MCF 10A (cell line): ENCODE measurements around the gene MRRF. TPM values are rescaled to one million over a fixed set of nuclear protein-coding genes. Genes with fewer than 3 reads are reported as not detected.

Source experiments
- BruUV-seq: library from RNA; stranded (reverse); fragments of 400-500 nt; replicated peaks from 2 replicates; lab custom pipeline; 2021; lab: Mats Ljungman, UMichigan
- CTCF ChIA-PET: fragments of 300-600 bp; sonication (Branson Sonifier 250); formaldehyde crosslinking; extraction: SDS; loops from one replicate; lab custom pipeline; 2021; ENCODE audit warnings: antibody characterized with exemption, inconsistent platforms; lab: Yijun Ruan, JAX
- POLR2A ChIA-PET: fragments of 300-600, 350-650 bp; sonication (Branson Sonifier 250); formaldehyde crosslinking; extraction: SDS; loops from one replicate; lab custom pipeline; 2020; ENCODE audit warnings: antibody characterized with exemption, inconsistent platforms; lab: Yijun Ruan, JAX
- DNase-seq: peaks from one replicate; pipeline ENCODE4 v3.0.0-alpha.2; 2018; ENCODE audit not compliant: unreplicated experiment
- H3K27ac Mint-ChIP-seq: one replicate; pipeline ENCODE4 v1.8.0; 2022; ENCODE audit warnings: mild to moderate bottlenecking, low read depth, mixed read lengths; ENCODE audit not compliant: unreplicated experiment
- H3K27me3 Mint-ChIP-seq: one replicate; pipeline ENCODE4 v1.8.0; 2022; ENCODE audit warnings: mixed read lengths; ENCODE audit not compliant: insufficient read depth, unreplicated experiment
- H3K36me3 Mint-ChIP-seq: one replicate; pipeline ENCODE4 v1.8.0; 2022; ENCODE audit warnings: mild to moderate bottlenecking, moderate library complexity, mixed read lengths; ENCODE audit not compliant: insufficient read depth, unreplicated experiment
- H3K4me1 Mint-ChIP-seq: one replicate; pipeline ENCODE4 v1.8.0; 2022; ENCODE audit warnings: mixed read lengths; ENCODE audit not compliant: insufficient read depth, unreplicated experiment
- H3K4me3 Mint-ChIP-seq: one replicate; pipeline ENCODE4 v1.8.0; 2022; ENCODE audit warnings: mild to moderate bottlenecking, moderate library complexity, mixed read lengths; ENCODE audit not compliant: unreplicated experiment
- H3K9me3 Mint-ChIP-seq: one replicate; pipeline ENCODE4 v1.8.0; 2022; ENCODE audit warnings: mixed read lengths; ENCODE audit not compliant: unreplicated experiment
- intact Hi-C: fragments of 100-400 bp; cut with micrococcal nuclease; formaldehyde crosslinking; loops from 2 replicates; pipeline ENCODE4 v1.14.1; 2022
- total RNA-seq: library from RNA; stranded (reverse); gene quantifications from 2 replicates; pipeline ENCODE4 v1.2.3, GENCODE V29; 2022
- TF ChIP-seq, protein P1 (sequence below): fragments of 200-600 bp; IDR thresholded peaks from one replicate; pipeline ENCODE4 v1.8.0; 2022; ENCODE audit warnings: antibody characterized with exemption, mild to moderate bottlenecking; ENCODE audit not compliant: unreplicated experiment

The MRRF gene
- total RNA-seq, 1 experiment from 2014 or later, result 90.3 TPM

- no peaks in the 10 kb centered on the region for H3K36me3 Mint-ChIP-seq
- TF ChIP-seq, protein P1, sequence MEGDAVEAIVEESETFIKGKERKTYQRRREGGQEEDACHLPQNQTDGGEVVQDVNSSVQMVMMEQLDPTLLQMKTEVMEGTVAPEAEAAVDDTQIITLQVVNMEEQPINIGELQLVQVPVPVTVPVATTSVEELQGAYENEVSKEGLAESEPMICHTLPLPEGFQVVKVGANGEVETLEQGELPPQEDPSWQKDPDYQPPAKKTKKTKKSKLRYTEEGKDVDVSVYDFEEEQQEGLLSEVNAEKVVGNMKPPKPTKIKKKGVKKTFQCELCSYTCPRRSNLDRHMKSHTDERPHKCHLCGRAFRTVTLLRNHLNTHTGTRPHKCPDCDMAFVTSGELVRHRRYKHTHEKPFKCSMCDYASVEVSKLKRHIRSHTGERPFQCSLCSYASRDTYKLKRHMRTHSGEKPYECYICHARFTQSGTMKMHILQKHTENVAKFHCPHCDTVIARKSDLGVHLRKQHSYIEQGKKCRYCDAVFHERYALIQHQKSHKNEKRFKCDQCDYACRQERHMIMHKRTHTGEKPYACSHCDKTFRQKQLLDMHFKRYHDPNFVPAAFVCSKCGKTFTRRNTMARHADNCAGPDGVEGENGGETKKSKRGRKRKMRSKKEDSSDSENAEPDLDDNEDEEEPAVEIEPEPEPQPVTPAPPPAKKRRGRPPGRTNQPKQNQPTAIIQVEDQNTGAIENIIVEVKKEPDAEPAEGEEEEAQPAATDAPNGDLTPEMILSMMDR, result peak; percentile 33
- peaks cover 30% of the 10 kb centered on the region for H3K4me1 Mint-ChIP-seq
- ChIA-PET CTCF (interaction anchor here (0.7 to 2.3 kb wide), 5 partner anchors 10 to 86 kb away, joined by 3 to 8 read pairs (median 4); no protein-coding TSS in a partner anchor), POLR2A (no interaction called here)
- no peak overlapping the region for H3K4me3 Mint-ChIP-seq
- H3K9me3 Mint-ChIP-seq, result no peaks in the 10 kb centered on the region
- DNase-seq, result peak; percentile 35
- no peaks in the 10 kb centered on the region for H3K27me3 Mint-ChIP-seq
- H3K27ac Mint-ChIP-seq, result no peak overlapping the region
- BruUV-seq, result no TSS peak
- intact Hi-C loops, result loop anchor here (1.0 kb wide), 1 partner anchor 74 kb away; no protein-coding TSS in a partner anchor
These were observed 114.7 kb downstream of the MRRF start for GRCh38 chr9:122379340-122379739.

GRCh38 chr9:122380293-122380692 is 115.6 kb downstream of the MRRF start:
- POLR2A ChIA-PET, result no interaction called here
- no peak overlapping the region for H3K4me3 Mint-ChIP-seq
- CTCF ChIA-PET, result interaction anchor here (0.6 to 2.3 kb wide), 3 partner anchors 11 to 281 kb away, joined by 3 to 8 read pairs (median 3); no protein-coding TSS in a partner anchor
- no peaks in the 10 kb centered on the region for H3K9me3 Mint-ChIP-seq
- intact Hi-C loops, result no loop called here
- no peaks in the 10 kb centered on the region for H3K27me3 Mint-ChIP-seq
- no peaks in the 10 kb centered on the region for H3K36me3 Mint-ChIP-seq
- H3K4me1 Mint-ChIP-seq, result peaks cover 33% of the 10 kb centered on the region
- no peak overlapping the region for H3K27ac Mint-ChIP-seq
- TF ChIP-seq, protein P1, result no peak
- DNase-seq, result no peak
- no TSS peak for BruUV-seq

Other genes with a start within 250 kb of the MRRF start
- 9.0 and 13.6 TPM in 2 replicates for gene TTLL11, start 171.6 kb upstream of the MRRF start, total RNA-seq
- 52.5 and 58.4 TPM in 2 replicates for gene NDUFA8, start 105.1 kb upstream of the MRRF start, total RNA-seq
- not detected in 2 replicates for gene MORN5, start 105.0 kb upstream of the MRRF start, total RNA-seq
- gene LHX6, start 35.9 kb upstream of the MRRF start, total RNA-seq, result 0.26 TPM in 1 of 2 replicates, not detected in the other
- 39.9 and 44.4 TPM in 2 replicates for gene RBM18, start within 50 bp of the MRRF start, total RNA-seq
- gene PTGS1, start 106.1 kb downstream of the MRRF start, total RNA-seq, result 0.20 and 0.70 TPM in 2 replicates
- gene OR1J1, start 213.0 kb downstream of the MRRF start, total RNA-seq, result not detected in 2 replicates
- not detected in 2 replicates for gene OR1J2, start 245.9 kb downstream of the MRRF start, total RNA-seq